ENCODE results near the gene SPAG16.

GRCh38 chr2:213317929-213318328 is 33.7 kb downstream of the SPAG16 start:
- TF ChIP-seq, protein P1, sequence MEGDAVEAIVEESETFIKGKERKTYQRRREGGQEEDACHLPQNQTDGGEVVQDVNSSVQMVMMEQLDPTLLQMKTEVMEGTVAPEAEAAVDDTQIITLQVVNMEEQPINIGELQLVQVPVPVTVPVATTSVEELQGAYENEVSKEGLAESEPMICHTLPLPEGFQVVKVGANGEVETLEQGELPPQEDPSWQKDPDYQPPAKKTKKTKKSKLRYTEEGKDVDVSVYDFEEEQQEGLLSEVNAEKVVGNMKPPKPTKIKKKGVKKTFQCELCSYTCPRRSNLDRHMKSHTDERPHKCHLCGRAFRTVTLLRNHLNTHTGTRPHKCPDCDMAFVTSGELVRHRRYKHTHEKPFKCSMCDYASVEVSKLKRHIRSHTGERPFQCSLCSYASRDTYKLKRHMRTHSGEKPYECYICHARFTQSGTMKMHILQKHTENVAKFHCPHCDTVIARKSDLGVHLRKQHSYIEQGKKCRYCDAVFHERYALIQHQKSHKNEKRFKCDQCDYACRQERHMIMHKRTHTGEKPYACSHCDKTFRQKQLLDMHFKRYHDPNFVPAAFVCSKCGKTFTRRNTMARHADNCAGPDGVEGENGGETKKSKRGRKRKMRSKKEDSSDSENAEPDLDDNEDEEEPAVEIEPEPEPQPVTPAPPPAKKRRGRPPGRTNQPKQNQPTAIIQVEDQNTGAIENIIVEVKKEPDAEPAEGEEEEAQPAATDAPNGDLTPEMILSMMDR (IDR thresholded peaks at IDR 0.05; ENCODE audit: insufficient read depth, low read length), result no peak
- no peak for TF ChIP-seq POLR2AphosphoS5 (IDR thresholded peaks at IDR 0.05; ENCODE audit: low read depth)
- no peak for TF ChIP-seq GABPA (IDR thresholded peaks at IDR 0.05; ENCODE audit: low read depth)
- TF ChIP-seq, protein P2, sequence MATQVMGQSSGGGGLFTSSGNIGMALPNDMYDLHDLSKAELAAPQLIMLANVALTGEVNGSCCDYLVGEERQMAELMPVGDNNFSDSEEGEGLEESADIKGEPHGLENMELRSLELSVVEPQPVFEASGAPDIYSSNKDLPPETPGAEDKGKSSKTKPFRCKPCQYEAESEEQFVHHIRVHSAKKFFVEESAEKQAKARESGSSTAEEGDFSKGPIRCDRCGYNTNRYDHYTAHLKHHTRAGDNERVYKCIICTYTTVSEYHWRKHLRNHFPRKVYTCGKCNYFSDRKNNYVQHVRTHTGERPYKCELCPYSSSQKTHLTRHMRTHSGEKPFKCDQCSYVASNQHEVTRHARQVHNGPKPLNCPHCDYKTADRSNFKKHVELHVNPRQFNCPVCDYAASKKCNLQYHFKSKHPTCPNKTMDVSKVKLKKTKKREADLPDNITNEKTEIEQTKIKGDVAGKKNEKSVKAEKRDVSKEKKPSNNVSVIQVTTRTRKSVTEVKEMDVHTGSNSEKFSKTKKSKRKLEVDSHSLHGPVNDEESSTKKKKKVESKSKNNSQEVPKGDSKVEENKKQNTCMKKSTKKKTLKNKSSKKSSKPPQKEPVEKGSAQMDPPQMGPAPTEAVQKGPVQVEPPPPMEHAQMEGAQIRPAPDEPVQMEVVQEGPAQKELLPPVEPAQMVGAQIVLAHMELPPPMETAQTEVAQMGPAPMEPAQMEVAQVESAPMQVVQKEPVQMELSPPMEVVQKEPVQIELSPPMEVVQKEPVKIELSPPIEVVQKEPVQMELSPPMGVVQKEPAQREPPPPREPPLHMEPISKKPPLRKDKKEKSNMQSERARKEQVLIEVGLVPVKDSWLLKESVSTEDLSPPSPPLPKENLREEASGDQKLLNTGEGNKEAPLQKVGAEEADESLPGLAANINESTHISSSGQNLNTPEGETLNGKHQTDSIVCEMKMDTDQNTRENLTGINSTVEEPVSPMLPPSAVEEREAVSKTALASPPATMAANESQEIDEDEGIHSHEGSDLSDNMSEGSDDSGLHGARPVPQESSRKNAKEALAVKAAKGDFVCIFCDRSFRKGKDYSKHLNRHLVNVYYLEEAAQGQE (IDR thresholded peaks at IDR 0.05; ENCODE audit: insufficient replicate concordance, low read depth), result no peak
- no peak for TF ChIP-seq SPI1 (IDR thresholded peaks at IDR 0.05; ENCODE audit: borderline replicate concordance, low read depth)

All from HL-60 (cell line).